ENCODE data around the gene DSC3. TPM values are rescaled to one million over a fixed set of nuclear protein-coding genes. Genes with fewer than 3 reads are reported as not detected.

Gene DSC3
- polyA plus RNA-seq, 3 donors from 2014 or later = not detected

Other genes with a start within 250 kb of the DSC3 start
- gene DSC2, start 59.7 kb upstream of the DSC3 start, polyA plus RNA-seq = not detected
- 1 to 10 TPM in 1 of 3 donors, not detected in 2; 1.5 TPM for gene DSC1, start 120.1 kb upstream of the DSC3 start, polyA plus RNA-seq

Data from immature natural killer cell (primary cell).